ENCODE measurements around the gene CAPRIN1. TPM values are rescaled to one million over a fixed set of nuclear protein-coding genes. Genes with fewer than 3 reads are reported as not detected.
A peak's percentile ranks its signal among the peaks of the same experiment; 100 is the strongest.

The CAPRIN1 gene
- total RNA-seq, 1 experiment from 2014 or later = 224 TPM

- Histone ChIP-seq H3K4me1 (ENCODE audit: insufficient read depth, low read length) (peaks cover 36% of the 10 kb centered on the region), H3F3A (ENCODE audit: low read length, unreplicated experiment) (no peaks in the 10 kb centered on the region), H3K4me3 (ENCODE audit: low read length) (peak overlapping the region; percentile 99), H3K9me3 (ENCODE audit: low read length) (no peaks in the 10 kb centered on the region), H3K36me3 (ENCODE audit: low read depth, low read length) (peaks cover 32% of the 10 kb centered on the region), H2AFZ (ENCODE audit: low read length) (no peak overlapping the region), H3K27me3 (ENCODE audit: low read length) (no peaks in the 10 kb centered on the region), H4K20me1 (ENCODE audit: low read length) (peaks cover 45% of the 10 kb centered on the region), H3K4me2 (ENCODE audit: low read length) (peak overlapping the region; percentile 97), H3K79me2 (ENCODE audit: low read length) (peaks cover 83% of the 10 kb centered on the region), H3K9me2 (replicated peaks; ENCODE audit: low read length) (no peaks in the 10 kb centered on the region), H3K9ac (ENCODE audit: low read length) (no peak overlapping the region), H3K27ac (ENCODE audit: low read length) (no peak overlapping the region)
- ATAC-seq = no peak
- no peak for DNase-seq
- no TSS peak for BruUV-seq (replicated peaks)
- POLR2A ChIA-PET (ENCODE audit: unreplicated experiment) = no interaction called here
- no peak for TF ChIP-seq EZH2phosphoT487 (IDR thresholded peaks at IDR 0.05; ENCODE audit: borderline replicate concordance, low read length)
- no peak for TF ChIP-seq EZH2 (IDR thresholded peaks at IDR 0.05; ENCODE audit: low read length, unreplicated experiment)
- TF ChIP-seq CTCF (conservative IDR thresholded peaks at IDR 0.05; ENCODE audit: low read depth, low read length) = no peak
- intact Hi-C loops (cut with micrococcal nuclease) = no loop called here
- CTCF ChIA-PET = no interaction called here
Measured at GRCh38 chr11:34055218-34056000, 3.9 kb downstream of the CAPRIN1 start.

GRCh38 chr11:34056672-34057071 lies 5.1 kb downstream of the CAPRIN1 start:
- Histone ChIP-seq H3K9me2 (replicated peaks; ENCODE audit: low read length) (no peaks in the 10 kb centered on the region), H3K79me2 (ENCODE audit: low read length) (peaks cover 96% of the 10 kb centered on the region), H3K4me3 (ENCODE audit: low read length) (peak overlapping the region; percentile 99), H3K27me3 (ENCODE audit: low read length) (no peaks in the 10 kb centered on the region), H3F3A (ENCODE audit: low read length, unreplicated experiment) (no peaks in the 10 kb centered on the region), H3K9ac (ENCODE audit: low read length) (no peak overlapping the region), H4K20me1 (ENCODE audit: low read length) (peaks cover 56% of the 10 kb centered on the region), H3K36me3 (ENCODE audit: low read depth, low read length) (peaks cover 33% of the 10 kb centered on the region), H3K4me1 (ENCODE audit: insufficient read depth, low read length) (peaks cover 30% of the 10 kb centered on the region), H3K9me3 (ENCODE audit: low read length) (no peaks in the 10 kb centered on the region), H3K4me2 (ENCODE audit: low read length) (peak overlapping the region; percentile 97; the same call in 1 of the 2 replicates), H2AFZ (ENCODE audit: low read length) (no peak overlapping the region), H3K27ac (ENCODE audit: low read length) (no peak overlapping the region)
- POLR2A ChIA-PET (ENCODE audit: unreplicated experiment) = no interaction called here
- BruUV-seq (replicated peaks) = no TSS peak
- ATAC-seq (no peak), DNase-seq (no peak)
- intact Hi-C loops (cut with micrococcal nuclease) = loop anchor here (2.0 kb wide), 1 partner anchor 18 kb away; no protein-coding TSS in a partner anchor
- CTCF ChIA-PET = no interaction called here
- TF ChIP-seq CTCF (conservative IDR thresholded peaks at IDR 0.05; ENCODE audit: low read depth, low read length) (no peak), EZH2phosphoT487 (IDR thresholded peaks at IDR 0.05; ENCODE audit: borderline replicate concordance, low read length) (no peak), EZH2 (IDR thresholded peaks at IDR 0.05; ENCODE audit: low read length, unreplicated experiment) (no peak)
